GM19468 (cell line): ENCODE measurements around the gene HOXB8.

Experiments used
- ATAC-seq: cut with Tn5 transposase; IDR thresholded peaks from one replicate; pipeline ENCODE4 v1.9.1; 2021; ENCODE audit warnings: mild to moderate bottlenecking, moderate library complexity, moderate number of reproducible peaks; ENCODE audit not compliant: unreplicated experiment; ENCODE audit errors: extremely low read depth

HOXB8 gene

GRCh38 chr17:48615047-48615962 lies at the start of gene HOXB8:
TSS of gene HOXB8 (minus strand) at chr17:48615292. CDS start at chr17:48614704, 588 bp downstream.
- ATAC-seq, result no peak

- no peak for ATAC-seq
Observed at GRCh38 chr17:48663134-48663924, 48.2 kb upstream of the HOXB8 start.

- no peak for ATAC-seq
Observed at GRCh38 chr17:48655913-48656312, 40.8 kb upstream of the HOXB8 start.

DNA sequence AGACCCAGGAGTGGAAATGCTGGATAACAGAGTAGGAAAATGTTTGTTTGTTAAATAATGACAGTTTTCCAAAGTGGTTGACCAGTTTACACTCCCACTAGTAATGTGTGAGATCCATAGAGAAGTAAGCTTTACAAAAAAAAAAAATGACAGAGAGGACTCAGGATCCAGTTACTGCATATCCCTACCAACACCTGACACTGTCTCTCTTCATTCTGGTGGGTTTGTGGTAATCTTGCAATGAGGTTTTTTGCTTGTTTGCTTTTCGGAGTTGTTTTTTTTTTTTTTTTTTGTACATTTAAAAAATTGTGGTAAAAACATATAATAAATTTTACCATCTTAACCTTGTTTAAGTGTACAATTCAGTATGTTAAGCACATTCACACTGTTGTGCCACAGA lies 34.6 kb upstream of the HOXB8 start:
- no peak for ATAC-seq

DNA sequence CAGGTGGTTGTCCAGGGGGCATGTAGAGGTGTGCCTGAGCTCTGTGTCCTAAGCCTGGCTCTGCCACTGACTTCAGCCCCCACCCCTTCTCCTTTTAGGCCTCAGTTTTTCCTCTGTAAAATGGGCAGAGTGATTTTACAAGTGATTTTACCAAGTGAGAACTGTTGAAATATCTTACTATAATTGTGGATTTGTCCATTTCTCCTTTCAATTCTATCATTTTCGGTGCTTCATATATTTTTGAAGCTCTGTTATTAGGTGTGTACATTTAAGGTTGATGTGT lies 32.8 kb upstream of the HOXB8 start:
- no peak for ATAC-seq

GRCh38 chr17:48647103-48647962 lies 32.2 kb upstream of the HOXB8 start:
- no peak for ATAC-seq

DNA sequence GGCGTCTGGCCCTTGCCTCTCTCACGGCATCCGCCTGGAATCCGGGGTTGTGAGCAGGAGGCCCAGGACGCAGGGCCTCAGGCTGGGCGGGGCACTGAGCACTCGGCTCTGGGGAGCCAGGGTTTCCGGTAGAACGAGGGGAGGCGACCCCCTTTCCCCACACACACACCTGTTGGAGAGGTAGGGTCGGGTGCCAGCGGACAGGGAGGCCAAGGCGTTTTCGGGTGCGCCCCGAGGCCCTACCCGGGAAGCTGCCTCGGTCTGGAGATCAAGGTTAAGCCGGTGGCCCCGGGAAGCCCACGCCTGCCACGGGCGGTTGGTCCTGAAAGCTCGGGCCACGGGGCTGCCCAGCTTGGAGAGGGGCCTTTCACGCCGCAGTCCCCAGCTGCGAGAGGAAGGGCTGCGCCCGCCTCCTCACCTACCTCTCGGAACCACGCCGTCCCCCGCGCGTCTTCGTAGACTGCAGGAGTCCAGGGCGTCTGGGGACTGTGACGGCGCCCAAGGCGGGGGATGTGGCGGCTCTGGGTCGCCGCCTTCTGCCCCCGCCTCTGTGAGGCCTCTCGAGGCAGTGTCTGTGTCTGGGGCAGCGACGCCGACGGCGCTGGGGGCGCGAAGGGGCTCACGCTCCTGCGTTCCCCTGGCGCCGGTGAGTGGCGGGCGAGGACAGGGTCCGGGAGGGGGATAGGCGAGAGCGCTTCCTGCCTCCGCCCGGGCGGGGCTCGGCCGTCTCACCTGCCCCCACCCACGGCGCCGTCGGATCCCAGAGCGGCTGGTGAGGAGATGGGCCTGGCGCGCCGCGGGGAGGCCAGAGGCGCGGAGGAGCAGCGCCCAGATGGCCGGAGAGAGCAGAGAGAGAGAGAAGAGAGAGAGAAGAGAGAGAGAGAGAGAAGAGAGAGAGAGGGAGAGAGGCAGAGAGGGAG lies 31.4 kb upstream of the HOXB8 start:
- no peak for ATAC-seq

GRCh38 chr17:48645639-48646182 lies 30.6 kb upstream of the HOXB8 start:
- ATAC-seq, result no peak

- ATAC-seq, result no peak
Observed at GRCh38 chr17:48644910-48645557, 29.9 kb upstream of the HOXB8 start.

GRCh38 chr17:48644159-48644558 lies 29.1 kb upstream of the HOXB8 start:
- no peak for ATAC-seq

GRCh38 chr17:48643697-48644012 lies 28.6 kb upstream of the HOXB8 start:
- no peak for ATAC-seq

- no peak for ATAC-seq
Observed at GRCh38 chr17:48642843-48643696, 28.0 kb upstream of the HOXB8 start.

- ATAC-seq, result no peak
Observed at GRCh38 chr17:48642059-48642842, 27.2 kb upstream of the HOXB8 start.

DNA sequence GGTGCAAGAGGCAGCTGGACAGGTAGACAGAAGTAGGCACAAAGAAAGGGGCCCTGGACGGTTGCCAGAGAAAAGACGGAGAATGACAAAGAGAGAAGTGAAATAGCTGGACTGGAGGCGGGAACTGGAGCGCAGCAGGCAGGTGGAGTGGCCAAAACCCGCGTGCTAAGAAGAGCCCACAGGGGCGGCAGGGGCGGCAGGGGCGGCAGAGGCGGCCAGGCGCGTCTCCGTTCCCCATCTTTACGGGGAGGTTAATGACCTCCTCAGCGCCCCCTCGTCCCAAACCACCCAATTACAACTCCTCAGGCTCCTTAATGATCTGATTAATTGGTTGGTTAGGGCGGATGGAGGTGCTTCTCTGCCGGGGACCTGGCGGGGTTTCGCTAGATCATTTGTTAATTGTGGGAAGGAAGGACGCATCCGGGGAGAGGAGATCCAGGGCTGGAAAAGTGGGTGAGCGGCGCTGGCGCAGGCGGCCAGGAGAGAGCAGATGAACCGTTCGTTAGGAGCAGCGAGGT lies 26.5 kb upstream of the HOXB8 start:
- ATAC-seq, result no peak

DNA sequence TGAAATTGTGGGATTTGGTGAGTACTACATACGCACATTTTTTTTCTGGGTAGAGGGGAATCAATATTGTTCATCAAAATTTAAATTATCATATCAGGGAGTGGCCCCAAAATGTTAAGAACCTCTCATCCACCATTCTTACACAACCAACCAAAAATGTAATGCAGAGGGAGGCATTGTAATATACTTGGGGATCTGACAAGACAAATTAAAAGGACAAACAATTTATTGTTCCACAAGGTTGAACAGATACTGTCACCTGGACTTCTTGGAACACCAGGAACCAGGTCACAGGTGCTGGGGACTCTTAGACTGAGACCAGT lies 25.7 kb upstream of the HOXB8 start:
- no peak for ATAC-seq

GRCh38 chr17:48639982-48640857 lies 25.1 kb upstream of the HOXB8 start:
- ATAC-seq, result no peak
